ENCODE results near the gene TRPM2. TPM values are rescaled to one million over a fixed set of nuclear protein-coding genes. Genes with fewer than 3 reads are reported as not detected.

The TRPM2 gene
- total RNA-seq, 2 experiments from 2014 or later = 1.9 to 2.9 TPM

- ChIA-PET POLR2A (no interaction called here), CTCF (no interaction called here)
- Mint-ChIP-seq H3K9me3 (no peaks in the 10 kb centered on the region), H3K36me3 (ENCODE audit: low read depth) (no peaks in the 10 kb centered on the region), H3K4me1 (ENCODE audit: low read depth) (peaks cover 7% of the 10 kb centered on the region), H3K27me3 (no peaks in the 10 kb centered on the region), H3K27ac (no peak overlapping the region), H3K4me3 (no peak overlapping the region)
- no peak for ATAC-seq (ENCODE audit: poor library complexity)
- H3K9me3 ChIP-seq (ENCODE audit: control insufficient read depth in 1 of 2, insufficient read depth in 1 of 2, low read length in 2 of 2) = peaks cover 0 to 20% of the 10 kb centered on the region in 2 experiments
- H3K36me3 ChIP-seq (ENCODE audit: insufficient read depth, low read length) = no peaks in the 10 kb centered on the region
- no peak overlapping the region for H3K27ac ChIP-seq (ENCODE audit: low read depth in 1 of 2, low read length in 2 of 2)
- no peaks in the 10 kb centered on the region for H3K4me1 ChIP-seq (ENCODE audit: insufficient read depth, low read length)
- no peak overlapping the region for H3K4me3 ChIP-seq (ENCODE audit: low read length)
- intact Hi-C loops (cut with DNase I, micrococcal nuclease) = no loop called here
- peak in 1 of 14 experiments; percentile 10 for DNase-seq
- H3K27me3 ChIP-seq (ENCODE audit: control insufficient read depth in 1 of 2, insufficient read depth in 2 of 2, low read length in 2 of 2) = no peaks in the 10 kb centered on the region
- TF ChIP-seq CTCF (IDR thresholded peaks at IDR 0.05) = no peak
Measured at GRCh38 chr21:44405091-44405947, 51.9 kb downstream of the TRPM2 start.

GRCh38 chr21:44405948-44406872 lies 52.8 kb downstream of the TRPM2 start:
- ChIA-PET POLR2A (no interaction called here), CTCF (no interaction called here)
- Histone ChIP-seq H3K4me3 (ENCODE audit: low read length) (no peak overlapping the region), H3K4me1 (ENCODE audit: insufficient read depth, low read length) (no peaks in the 10 kb centered on the region), H3K36me3 (ENCODE audit: insufficient read depth, low read length) (no peaks in the 10 kb centered on the region), H3K27me3 (ENCODE audit: control insufficient read depth in 1 of 2, insufficient read depth in 2 of 2, low read length in 2 of 2) (no peaks in the 10 kb centered on the region), H3K27ac (ENCODE audit: low read depth in 1 of 2, low read length in 2 of 2) (no peak overlapping the region), H3K9me3 (ENCODE audit: control insufficient read depth in 1 of 2, insufficient read depth in 1 of 2, low read length in 2 of 2) (peaks cover 0 to 20% of the 10 kb centered on the region in 2 experiments)
- Mint-ChIP-seq H3K27me3 (no peaks in the 10 kb centered on the region), H3K4me3 (no peak overlapping the region), H3K27ac (no peak overlapping the region), H3K9me3 (no peaks in the 10 kb centered on the region), H3K4me1 (ENCODE audit: low read depth) (peaks cover 7% of the 10 kb centered on the region), H3K36me3 (ENCODE audit: low read depth) (no peaks in the 10 kb centered on the region)
- TF ChIP-seq CTCF (IDR thresholded peaks at IDR 0.05) = no peak
- no peak for ATAC-seq (ENCODE audit: poor library complexity)
- no peak for DNase-seq
- intact Hi-C loops (cut with DNase I, micrococcal nuclease) = no loop called here

GRCh38 chr21:44406953-44407352 lies 53.5 kb downstream of the TRPM2 start:
- ChIA-PET POLR2A (no interaction called here), CTCF (no interaction called here)
- ATAC-seq (ENCODE audit: poor library complexity) (no peak), DNase-seq (no peak)
- peaks cover 0 to 20% of the 10 kb centered on the region in 2 experiments for H3K9me3 ChIP-seq (ENCODE audit: control insufficient read depth in 1 of 2, insufficient read depth in 1 of 2, low read length in 2 of 2)
- H3K36me3 ChIP-seq (ENCODE audit: insufficient read depth, low read length) = no peaks in the 10 kb centered on the region
- TF ChIP-seq CTCF (IDR thresholded peaks at IDR 0.05) = no peak
- no peaks in the 10 kb centered on the region for H3K27me3 ChIP-seq (ENCODE audit: control insufficient read depth in 1 of 2, insufficient read depth in 2 of 2, low read length in 2 of 2)
- no peak overlapping the region for H3K4me3 Mint-ChIP-seq
- no peaks in the 10 kb centered on the region for H3K27me3 Mint-ChIP-seq
- no peak overlapping the region for H3K4me3 ChIP-seq (ENCODE audit: low read length)
- H3K9me3 Mint-ChIP-seq = no peaks in the 10 kb centered on the region
- intact Hi-C loops (cut with DNase I, micrococcal nuclease) = no loop called here
- H3K27ac Mint-ChIP-seq = peak overlapping the region; percentile 86
- H3K27ac ChIP-seq (ENCODE audit: low read depth in 1 of 2, low read length in 2 of 2) = no peak overlapping the region
- H3K4me1 ChIP-seq (ENCODE audit: insufficient read depth, low read length) = no peaks in the 10 kb centered on the region
- H3K4me1 Mint-ChIP-seq (ENCODE audit: low read depth) = peaks cover 7% of the 10 kb centered on the region
- no peaks in the 10 kb centered on the region for H3K36me3 Mint-ChIP-seq (ENCODE audit: low read depth)
